ENCODE results near the gene UTP3. TPM values are rescaled to one million over a fixed set of nuclear protein-coding genes. Genes with fewer than 3 reads are reported as not detected.
"Not testable (repeated sequence)": the region's sequence is repeated elsewhere in the genome, so short reads cannot be mapped to it uniquely, and the experiment has no call there.

UTP3 gene, protein sequence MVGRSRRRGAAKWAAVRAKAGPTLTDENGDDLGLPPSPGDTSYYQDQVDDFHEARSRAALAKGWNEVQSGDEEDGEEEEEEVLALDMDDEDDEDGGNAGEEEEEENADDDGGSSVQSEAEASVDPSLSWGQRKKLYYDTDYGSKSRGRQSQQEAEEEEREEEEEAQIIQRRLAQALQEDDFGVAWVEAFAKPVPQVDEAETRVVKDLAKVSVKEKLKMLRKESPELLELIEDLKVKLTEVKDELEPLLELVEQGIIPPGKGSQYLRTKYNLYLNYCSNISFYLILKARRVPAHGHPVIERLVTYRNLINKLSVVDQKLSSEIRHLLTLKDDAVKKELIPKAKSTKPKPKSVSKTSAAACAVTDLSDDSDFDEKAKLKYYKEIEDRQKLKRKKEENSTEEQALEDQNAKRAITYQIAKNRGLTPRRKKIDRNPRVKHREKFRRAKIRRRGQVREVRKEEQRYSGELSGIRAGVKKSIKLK
- 10 to 100 TPM in 2 of 4 donors, 1 to 10 TPM in 2; 6.7 to 28.9 (median 17.1) TPM for total RNA-seq

- peak; percentile 97 for DNase-seq
- Histone ChIP-seq H3K9me3 (no peaks in the 10 kb centered on the region), H3K36me3 (no peaks in the 10 kb centered on the region), H3K4me3 (peak within 1 kb of the TSS; percentile 61 to 99), H3K27me3 (no peaks in the 10 kb centered on the region), H3K4me1 (peaks cover 0 to 12% of the 10 kb centered on the region in 2 donors), H3K27ac (peak within 1 kb of the TSS; percentile 95 to 98)
- TF ChIP-seq CTCF (IDR thresholded peaks at IDR 0.05) (peak; percentile 92 to 99 (median 96)), POLR2A (IDR thresholded peaks at IDR 0.05) (peak; percentile 20 to 50)
- intact Hi-C loops (cut with DNase I; ENCODE audit: low total_unique reads): no loop called here
Observed at GRCh38 chr4:70687821-70688794, at the start of gene UTP3. Gene UTP3 (plus strand): TSS chr4:70688532. CDS start chr4:70688678, 146 bp downstream.

DNA sequence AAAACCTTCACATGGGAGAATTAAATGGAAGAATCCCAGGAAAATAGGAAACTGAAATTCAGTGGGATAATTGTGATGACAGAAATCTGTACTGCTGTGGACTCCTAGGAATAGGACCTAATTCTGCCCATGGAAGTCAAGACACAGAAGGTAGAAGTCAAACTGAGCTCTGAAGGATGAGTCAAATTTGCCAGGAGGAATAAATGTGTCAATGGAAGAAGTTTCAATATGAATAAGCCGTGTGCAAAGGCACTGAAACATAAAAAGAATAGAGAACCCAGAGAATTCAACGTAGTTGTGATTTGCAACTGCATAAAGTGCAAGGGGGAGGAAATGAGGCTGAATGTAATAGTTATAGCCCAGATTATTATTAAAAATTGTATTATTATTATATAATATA, 48.1 kb upstream of the UTP3 start:
- H3K36me3 ChIP-seq: no peaks in the 10 kb centered on the region
- DNase-seq: no peak
- H3K4me1 ChIP-seq: no peaks in the 10 kb centered on the region
- H3K27me3 ChIP-seq: no peaks in the 10 kb centered on the region
- H3K27ac ChIP-seq: no peak overlapping the region
- intact Hi-C loops (cut with DNase I; ENCODE audit: low total_unique reads): no loop called here
- no peaks in the 10 kb centered on the region for H3K9me3 ChIP-seq
- TF ChIP-seq CTCF (IDR thresholded peaks at IDR 0.05): no peak
- no peak overlapping the region for H3K4me3 ChIP-seq

- H3K4me1 ChIP-seq, DNase-seq, H3K27ac ChIP-seq, H3K27me3 ChIP-seq, H3K9me3 ChIP-seq, H3K36me3 ChIP-seq, H3K4me3 ChIP-seq: not testable (repeated sequence)
- intact Hi-C loops (cut with DNase I; ENCODE audit: low total_unique reads): loop anchor here (10.0 kb wide), 1 partner anchor 364 kb away; no protein-coding TSS in a partner anchor
Observed at GRCh38 chr4:70650741-70651140, 37.6 kb upstream of the UTP3 start.

- intact Hi-C loops (cut with DNase I; ENCODE audit: low total_unique reads): loop anchor here (10.0 kb wide), 1 partner anchor 363 kb away; no protein-coding TSS in a partner anchor
- TF ChIP-seq CTCF (IDR thresholded peaks at IDR 0.05) (peak; percentile 42 to 62 (median 59)), POLR2A (IDR thresholded peaks at IDR 0.05) (no peak)
- Histone ChIP-seq H3K4me1 (no peaks in the 10 kb centered on the region), H3K27ac (no peak overlapping the region), H3K9me3 (no peaks in the 10 kb centered on the region), H3K4me3 (no peak overlapping the region), H3K27me3 (no peaks in the 10 kb centered on the region), H3K36me3 (no peaks in the 10 kb centered on the region)
- DNase-seq: no peak
Observed at GRCh38 chr4:70651864-70652506, 36.3 kb upstream of the UTP3 start.

GRCh38 chr4:70654605-70655011, 33.7 kb upstream of the UTP3 start:
- TF ChIP-seq POLR2A (IDR thresholded peaks at IDR 0.05): no peak
- TF ChIP-seq CTCF (IDR thresholded peaks at IDR 0.05): no peak
- DNase-seq: no peak
- Histone ChIP-seq H3K27me3 (no peaks in the 10 kb centered on the region), H3K9me3 (no peaks in the 10 kb centered on the region), H3K36me3 (no peaks in the 10 kb centered on the region), H3K4me3 (no peak overlapping the region), H3K27ac (no peak overlapping the region), H3K4me1 (no peaks in the 10 kb centered on the region)
- intact Hi-C loops (cut with DNase I; ENCODE audit: low total_unique reads): loop anchor here (10.0 kb wide), 1 partner anchor 360 kb away; no protein-coding TSS in a partner anchor
